Astrocyte of the cerebellum (primary cell): Measurements from ENCODE around the gene OR7G3.

ENCODE experiments used
- DNase-seq: peaks from one replicate; pipeline ENCODE4 v3.0.0-alpha.2; 2011; ENCODE audit warnings: low read depth
- H3K4me3 ChIP-seq: 2 replicates; pipeline ENCODE4 v1.5.1; 2011; ENCODE audit warnings: mild to moderate bottlenecking, low read depth, low read length, moderate library complexity
- CTCF ChIP-seq: IDR thresholded peaks from 2 replicates; pipeline ENCODE4 v1.5.1; 2012; ENCODE audit warnings: low read length, low read depth, moderate library complexity, mild to moderate bottlenecking; ENCODE audit errors: missing control alignments
- in situ Hi-C: cut with HindIII; loops from 2 replicates; pipeline ENCODE4 v1.10.0; 2017; ENCODE audit warnings: low sequenced_read_pairs

Gene OR7G3

GRCh38 chr19:9159891-9160290, 33.1 kb upstream of the OR7G3 start:
- DNase-seq, result no peak
- no peak for TF ChIP-seq CTCF
- in situ Hi-C loops, result no loop called here
- no peak overlapping the region for H3K4me3 ChIP-seq

- no peak for TF ChIP-seq CTCF
- in situ Hi-C loops, result no loop called here
- no peak overlapping the region for H3K4me3 ChIP-seq
- no peak for DNase-seq
Observed at GRCh38 chr19:9156304-9156703, 29.6 kb upstream of the OR7G3 start.

GRCh38 chr19:9155591-9155990, 28.8 kb upstream of the OR7G3 start:
- DNase-seq, result no peak
- H3K4me3 ChIP-seq, result no peak overlapping the region
- no peak for TF ChIP-seq CTCF
- in situ Hi-C loops, result no loop called here

- TF ChIP-seq CTCF, result no peak
Observed at GRCh38 chr19:9151367-9151766, 24.6 kb upstream of the OR7G3 start.

GRCh38 chr19:9150650-9151049, 23.9 kb upstream of the OR7G3 start:
- in situ Hi-C loops, result no loop called here
- no peak for DNase-seq
- no peak overlapping the region for H3K4me3 ChIP-seq
- TF ChIP-seq CTCF, result no peak

More at GRCh38 chr19:9151367-9151766, 24.6 kb upstream of the OR7G3 start:
- H3K4me3 ChIP-seq, result no peak overlapping the region
- no peak for DNase-seq
- in situ Hi-C loops, result no loop called here

- no peak overlapping the region for H3K4me3 ChIP-seq
- no peak for TF ChIP-seq CTCF
- DNase-seq, result no peak
- in situ Hi-C loops, result no loop called here
Observed at GRCh38 chr19:9149997-9150396, 23.2 kb upstream of the OR7G3 start.

- H3K4me3 ChIP-seq, result no peak overlapping the region
- no peak for DNase-seq
- TF ChIP-seq CTCF, result no peak
- in situ Hi-C loops, result no loop called here
Observed at GRCh38 chr19:9148697-9149096, 21.9 kb upstream of the OR7G3 start.
